Femur (tissue), 1 donor: ENCODE data around the gene LPAR5.

Experiments
- DNase-seq: peaks from one replicate; pipeline ENCODE4 v3.0.0-alpha.2; 2017

LPAR5 gene

DNA sequence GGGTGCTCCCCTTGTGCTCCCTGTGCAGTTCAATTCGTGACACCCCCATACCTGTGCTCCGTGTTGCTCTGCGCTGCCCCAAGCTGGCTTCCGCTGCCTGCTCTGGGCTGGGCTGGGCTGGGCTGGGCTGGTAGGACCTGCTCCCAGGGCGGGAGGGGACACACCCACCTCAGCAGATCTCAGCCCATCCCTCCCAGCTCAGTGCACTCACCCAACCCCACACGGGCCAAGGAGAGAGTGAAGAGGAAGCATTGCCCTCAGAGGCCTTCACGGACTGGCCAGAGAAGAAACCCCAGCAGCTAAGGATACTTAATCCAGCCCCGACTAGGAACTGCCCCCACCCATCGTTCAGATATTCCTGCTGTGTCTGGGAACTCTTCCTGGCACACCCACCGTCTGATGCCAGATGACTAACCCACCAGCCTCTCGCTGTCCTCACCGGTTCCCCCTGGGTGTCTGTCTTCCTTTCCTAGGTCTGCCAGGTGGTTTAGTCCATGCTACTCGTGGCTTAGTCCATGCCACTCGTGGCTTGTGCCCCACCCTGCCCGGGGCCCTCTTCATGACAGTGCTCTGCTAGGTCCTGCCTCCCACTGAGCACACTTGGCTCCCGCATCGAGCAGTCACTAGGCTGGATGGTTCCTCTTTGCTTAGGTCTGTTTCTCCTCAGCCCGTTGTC lies at the start of gene LPAR5:
LPAR5 (minus strand) TSS at position 104 of the 676 bp plus-strand sequence. CDS start 14,711 bp downstream, outside the sequence.
- DNase-seq: no peak

- DNase-seq: no peak
Observed at GRCh38 chr12:6684609-6685008, 48.9 kb upstream of the LPAR5 start.

DNA sequence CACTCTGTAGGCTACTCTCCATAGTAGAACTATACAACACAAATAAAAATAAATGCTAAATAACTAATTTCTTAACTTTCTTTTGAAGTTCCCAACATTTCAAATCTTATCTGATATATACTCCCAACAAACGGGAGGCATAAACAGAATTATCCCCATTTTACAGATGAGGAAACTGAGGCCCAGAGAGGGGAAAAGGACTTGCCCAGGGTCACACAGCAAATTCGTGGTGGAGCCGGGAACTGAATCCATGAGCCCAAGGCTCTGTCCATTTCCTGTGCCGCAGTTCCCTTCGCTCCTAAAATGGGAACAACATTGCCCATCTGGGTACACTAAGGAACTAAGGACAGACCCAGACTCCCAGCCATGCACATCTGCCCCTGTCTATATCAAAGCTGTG lies 41.2 kb upstream of the LPAR5 start:
- DNase-seq: no peak

DNA sequence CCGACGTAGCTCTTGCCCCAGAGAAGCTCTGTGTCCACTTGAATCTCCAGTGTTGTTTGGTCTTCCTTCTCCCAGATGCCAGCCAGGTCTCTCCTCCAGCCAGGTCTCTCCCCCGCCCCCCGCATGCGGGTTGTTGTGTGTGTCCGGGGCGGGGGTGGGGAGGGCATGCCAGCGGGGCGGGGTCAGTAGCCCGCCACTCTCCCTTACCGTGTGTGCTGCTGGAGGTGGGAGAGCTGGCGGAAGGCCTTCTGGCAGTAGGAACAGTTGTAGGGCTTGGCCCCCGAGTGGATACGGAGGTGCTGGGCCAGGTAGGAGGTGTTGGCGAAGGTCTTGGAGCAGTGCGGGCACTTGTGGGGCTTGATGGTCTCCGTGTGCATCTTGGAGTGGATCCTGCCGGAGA lies 36.4 kb upstream of the LPAR5 start:
- DNase-seq: no peak

DNA sequence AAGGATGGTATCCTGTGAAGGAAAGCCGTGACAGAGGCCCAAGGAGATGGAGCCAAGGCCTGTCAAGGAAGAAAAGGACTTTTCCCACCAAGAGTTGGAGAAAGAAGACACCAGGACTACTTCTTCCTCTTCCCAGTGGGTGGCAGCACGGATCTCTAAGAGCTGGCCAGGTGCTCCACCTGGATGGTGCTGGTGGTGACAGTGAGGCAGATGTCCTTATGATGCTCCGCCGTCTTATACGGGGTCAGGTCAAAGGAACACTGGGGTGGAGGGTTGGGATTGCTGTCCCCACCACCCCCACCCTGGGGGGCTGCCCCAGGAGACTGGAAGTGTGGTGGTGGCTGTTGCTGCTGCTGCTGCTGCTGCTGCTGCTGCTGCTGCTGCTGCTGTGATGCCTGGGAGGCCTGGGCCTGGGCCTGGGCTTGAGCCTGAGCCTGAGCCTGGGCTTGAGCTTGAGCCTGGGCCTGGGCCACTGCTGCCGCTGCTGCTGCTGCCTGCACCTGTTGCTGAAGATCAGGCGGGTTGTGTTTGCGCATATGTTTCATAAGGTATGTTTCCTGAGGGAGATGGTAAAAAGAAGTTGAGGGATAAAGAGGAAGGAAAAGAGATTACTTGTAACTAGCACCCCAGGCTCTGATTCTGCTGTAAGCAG lies 31.9 kb upstream of the LPAR5 start:
- DNase-seq: no peak

GRCh38 chr12:6666211-6666610 lies 30.5 kb upstream of the LPAR5 start:
- DNase-seq: no peak

- DNase-seq: no peak
Observed at GRCh38 chr12:6664902-6665301, 29.1 kb upstream of the LPAR5 start.

DNA sequence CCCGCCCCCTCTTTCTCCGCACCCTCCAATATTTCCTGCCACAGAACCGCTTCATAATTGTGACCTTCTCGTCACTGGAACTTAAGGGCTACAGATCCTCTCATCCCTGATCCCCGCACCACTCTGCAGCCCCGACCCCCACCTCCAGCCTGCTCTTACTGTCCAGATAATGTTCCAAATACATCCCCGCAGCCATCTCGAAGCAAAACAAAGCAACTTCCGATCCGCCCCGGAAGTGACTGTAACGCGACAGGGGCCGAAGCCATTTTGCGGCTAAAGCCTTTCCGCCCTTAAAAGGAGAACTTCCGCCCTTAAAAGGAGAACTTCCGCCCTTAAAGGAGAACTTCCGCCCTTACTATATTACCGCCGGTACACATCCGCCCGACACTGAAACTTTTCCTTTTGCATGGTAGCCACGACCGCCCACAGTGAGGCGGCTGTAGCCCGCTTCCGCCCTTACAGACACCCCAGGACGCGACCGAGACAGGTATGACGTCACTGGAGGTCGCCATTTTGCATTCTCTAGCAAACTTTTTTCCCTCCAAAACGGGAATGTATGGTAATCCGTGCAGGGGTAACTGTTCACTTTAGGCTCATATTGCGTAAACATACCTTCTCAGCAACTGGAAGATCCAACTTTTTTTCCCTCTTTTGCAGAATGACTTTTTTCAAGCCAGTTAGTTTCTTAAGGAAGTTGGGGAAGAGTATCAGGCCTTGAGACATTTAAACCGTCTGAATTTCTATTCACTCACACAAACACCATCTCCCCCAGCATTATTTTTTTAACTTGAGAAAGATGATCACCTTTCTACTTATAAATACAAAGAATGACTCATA lies 27.4 kb upstream of the LPAR5 start, which contains the start of gene ING4:
ING4 (minus strand) TSS at position 214 of the 837 bp plus-strand sequence; CDS start at position 196, 18 bp downstream.
- peak; percentile 99 for DNase-seq

- no peak for DNase-seq
Observed at GRCh38 chr12:6662602-6662905, 26.8 kb upstream of the LPAR5 start.

DNA sequence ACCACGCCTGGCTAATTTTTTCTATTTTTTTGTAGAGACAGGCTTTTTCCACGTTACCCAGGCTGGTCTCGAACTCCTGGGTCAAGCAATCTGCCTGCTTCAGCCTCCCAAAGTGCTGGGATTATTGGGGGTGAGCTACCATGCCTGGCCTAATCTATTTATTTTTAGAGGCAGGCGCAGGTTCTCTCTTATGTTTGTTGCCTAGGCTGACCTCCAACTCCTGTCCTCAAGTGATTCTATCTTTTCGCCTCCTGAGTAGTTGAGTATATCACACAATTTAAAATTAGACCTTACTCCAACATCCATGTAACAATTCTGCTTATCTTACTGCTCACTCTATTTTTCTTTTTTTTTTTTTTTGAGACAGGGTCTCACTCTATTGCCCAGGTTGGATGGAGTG lies 18.2 kb upstream of the LPAR5 start:
- no peak for DNase-seq

- DNase-seq: no peak
Observed at GRCh38 chr12:6653342-6653741, 17.6 kb upstream of the LPAR5 start.

- no peak for DNase-seq
Observed at GRCh38 chr12:6652391-6652790, 16.6 kb upstream of the LPAR5 start.

DNA sequence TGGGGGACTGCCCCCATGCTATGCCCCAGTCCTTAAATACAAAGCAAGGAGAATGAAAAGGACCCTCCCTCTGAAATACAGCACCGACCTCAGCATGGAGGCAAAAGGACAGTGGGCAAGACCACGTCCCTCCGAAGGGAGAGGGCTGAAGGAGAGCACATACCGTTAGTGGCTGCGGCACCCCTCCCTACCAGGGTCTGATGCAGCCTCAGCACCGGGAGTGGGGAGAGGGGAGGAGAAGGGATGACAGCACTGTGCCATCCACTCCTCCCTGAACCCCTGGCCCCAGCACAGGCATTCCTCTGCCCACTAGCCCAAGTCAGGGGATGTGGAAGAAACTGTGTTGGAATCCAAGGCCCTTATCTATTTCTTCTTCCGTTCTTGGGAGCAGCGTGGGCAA lies 15.1 kb upstream of the LPAR5 start:
- DNase-seq: no peak

DNA sequence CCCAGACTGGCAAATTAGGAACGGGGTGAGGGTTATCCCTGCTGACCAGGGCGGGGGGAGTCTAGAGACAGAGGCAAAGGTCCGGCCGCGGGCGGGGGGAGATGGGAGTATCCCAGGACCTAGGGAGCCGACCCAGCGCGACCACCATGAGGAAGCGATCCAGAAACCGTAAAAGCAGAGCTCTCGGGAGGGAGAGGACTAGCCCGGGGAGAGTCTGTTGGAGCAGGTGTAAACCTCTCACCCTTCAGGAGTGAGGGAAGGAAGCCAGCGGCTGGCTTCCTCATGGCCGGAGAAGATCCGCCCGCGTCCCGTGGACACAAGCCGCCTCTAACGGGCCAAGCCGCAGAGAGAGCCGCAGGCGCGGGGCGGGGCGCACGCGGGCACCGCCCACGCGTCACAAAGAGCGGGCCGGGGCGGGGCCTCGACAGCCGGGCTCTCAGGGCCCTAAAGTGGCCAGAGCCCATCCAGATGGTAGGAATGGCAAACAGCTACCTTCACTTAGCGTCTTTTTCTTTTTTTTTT lies 11.4 kb upstream of the LPAR5 start, which contains the start of gene ACRBP:
ACRBP (minus strand) TSS at position 350 of the 522 bp plus-strand sequence; CDS start at position 284, 66 bp downstream.
- peak; percentile 76 for DNase-seq

DNA sequence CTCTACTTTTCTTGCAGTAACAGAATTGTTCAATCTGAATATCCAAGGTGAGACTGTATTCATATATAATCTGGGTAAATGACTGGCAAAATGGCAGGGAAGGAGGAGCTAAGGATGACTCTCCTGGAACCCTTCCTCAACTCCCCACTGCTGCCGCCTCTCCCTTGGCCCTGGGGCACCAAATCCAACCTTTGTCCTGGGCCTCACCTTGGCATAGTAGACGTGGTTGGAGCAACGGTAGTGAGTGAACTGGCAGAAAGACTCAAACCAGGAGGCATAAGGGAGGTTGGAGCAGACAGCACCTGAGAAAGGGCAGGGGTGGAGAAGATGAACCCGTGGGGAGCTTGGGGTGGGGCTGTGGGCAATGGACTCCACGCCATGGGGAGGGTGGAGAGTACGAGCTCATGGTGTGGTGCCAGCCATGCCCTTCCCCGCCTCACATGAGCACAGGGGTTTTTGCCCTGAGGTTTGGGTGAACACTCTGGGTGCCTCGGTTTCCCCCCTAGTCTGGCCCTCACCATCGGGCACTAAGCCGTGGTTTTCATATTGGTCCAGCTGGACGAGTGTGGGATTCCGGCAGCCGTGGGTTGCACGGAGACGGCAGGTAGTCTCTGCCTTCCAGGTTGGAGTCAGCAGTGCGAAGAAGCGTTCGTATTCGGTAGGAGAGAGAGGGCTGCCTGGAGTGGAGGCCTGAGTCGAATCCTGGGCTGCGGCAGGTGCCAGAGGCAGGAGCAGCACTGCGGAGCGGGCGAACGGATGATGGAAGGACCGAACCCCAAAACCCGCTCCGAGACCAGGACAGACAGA lies 10.7 kb upstream of the LPAR5 start:
- no peak for DNase-seq

DNA sequence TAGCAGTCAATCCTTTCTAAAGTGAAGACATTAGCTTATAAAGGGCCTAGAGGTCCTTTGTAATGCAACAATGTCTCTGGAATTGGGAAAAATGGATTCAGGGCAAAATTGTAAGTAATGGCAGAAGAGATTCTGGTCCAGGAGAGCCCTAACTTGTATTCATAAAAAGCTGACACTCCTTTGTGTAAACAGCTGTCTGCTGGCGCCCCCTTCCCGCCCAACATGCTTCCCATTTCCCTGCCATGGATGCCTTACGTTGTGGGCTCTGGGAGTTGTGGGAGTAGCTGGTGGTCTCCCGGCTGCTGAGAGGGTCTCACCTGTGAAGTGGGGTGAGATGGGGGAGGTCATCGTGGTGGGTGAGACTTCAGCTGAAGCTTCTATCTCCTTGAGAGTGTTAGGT lies 9.1 kb upstream of the LPAR5 start:
- DNase-seq: peak; percentile 61

DNA sequence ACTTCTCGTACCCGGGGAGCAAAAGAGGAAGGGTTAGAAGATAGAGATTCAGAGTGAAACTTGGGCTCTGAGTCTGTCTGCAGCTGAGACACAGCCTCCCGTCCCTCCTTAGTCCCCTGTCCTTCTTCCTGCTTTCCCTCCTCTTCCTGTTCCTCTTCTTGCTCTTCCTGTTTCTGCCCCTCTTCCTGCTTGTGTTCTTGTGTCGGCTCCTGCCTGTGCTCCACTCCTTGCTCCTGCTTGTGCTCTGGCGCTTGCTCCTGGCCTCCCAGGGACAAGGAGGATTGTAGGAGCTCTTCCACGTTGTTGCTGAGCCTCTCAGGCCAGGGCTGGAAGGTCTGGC lies 8.5 kb upstream of the LPAR5 start:
- DNase-seq: no peak

GRCh38 chr12:6643569-6644256 lies 8.0 kb upstream of the LPAR5 start:
- no peak for DNase-seq

DNA sequence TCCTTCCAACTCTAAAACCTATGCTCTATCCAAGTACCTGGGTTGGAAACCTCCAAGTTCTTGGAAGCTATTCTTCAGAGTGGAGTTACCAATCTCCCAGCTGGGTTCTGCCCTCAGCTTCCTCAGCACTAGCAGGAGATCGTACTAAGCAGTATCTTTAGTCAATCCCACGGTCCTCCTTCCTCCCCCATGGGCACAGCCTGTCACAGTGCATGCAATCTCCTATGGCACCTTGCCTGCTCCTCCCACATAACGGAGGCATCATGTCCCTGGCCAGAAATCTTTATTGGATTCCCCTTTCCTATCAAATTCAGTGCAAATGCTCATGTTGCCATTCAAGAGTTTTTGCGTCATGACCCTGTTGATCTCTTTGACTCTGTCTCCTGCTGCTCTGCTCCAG lies 5.4 kb upstream of the LPAR5 start:
- no peak for DNase-seq

DNA sequence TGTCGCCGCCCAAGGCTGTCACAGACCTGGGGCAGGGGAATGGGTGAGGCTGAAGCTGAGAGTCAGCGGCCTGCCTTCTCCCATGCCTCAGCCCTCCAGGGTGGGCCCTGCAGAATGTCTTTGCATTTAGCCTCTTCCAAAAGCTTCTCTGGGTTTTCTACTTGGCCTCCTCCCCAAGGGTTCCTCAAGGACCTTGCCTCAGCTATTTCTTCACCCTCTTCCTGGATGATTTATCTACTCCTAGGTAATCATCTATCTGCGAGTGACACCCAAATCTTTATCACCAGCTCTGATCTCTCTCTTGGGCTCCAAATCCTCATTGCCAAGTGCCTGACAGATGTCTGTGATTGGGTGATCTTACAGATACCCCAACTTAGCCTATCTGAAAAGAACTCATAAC lies 4.7 kb upstream of the LPAR5 start:
- DNase-seq: no peak

DNA sequence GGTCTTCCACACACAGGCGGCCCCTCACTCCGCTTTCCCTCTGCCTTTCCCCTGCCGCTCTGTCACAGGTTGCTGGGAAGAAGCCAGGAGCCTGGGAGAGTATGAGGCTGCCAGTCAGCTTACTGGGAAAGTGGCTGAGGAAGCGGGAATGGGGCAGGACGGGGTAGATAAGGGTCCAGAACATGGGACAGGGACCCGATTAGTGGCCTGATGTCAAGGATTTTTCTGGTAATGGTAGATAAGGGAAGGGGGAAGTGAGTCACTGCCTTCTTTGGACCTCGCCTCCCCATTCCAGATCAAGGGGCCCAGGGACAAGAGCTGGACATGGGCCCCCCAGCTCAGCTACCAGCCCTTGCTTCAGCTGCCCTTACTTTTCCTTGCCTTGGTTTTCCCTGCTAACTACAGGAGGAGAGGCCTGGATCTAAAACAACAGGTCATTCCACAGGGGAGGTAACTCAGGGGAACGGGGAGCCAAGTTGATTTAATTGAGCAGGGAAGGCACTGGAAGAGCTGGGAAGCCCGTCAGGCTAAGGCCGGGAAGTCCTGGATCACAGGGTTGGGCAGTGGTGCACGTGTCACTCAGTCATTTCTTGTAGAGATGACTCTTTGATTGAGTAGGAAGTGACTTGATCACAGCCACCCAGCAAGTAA lies 3.5 kb upstream of the LPAR5 start:
- DNase-seq: no peak

DNA sequence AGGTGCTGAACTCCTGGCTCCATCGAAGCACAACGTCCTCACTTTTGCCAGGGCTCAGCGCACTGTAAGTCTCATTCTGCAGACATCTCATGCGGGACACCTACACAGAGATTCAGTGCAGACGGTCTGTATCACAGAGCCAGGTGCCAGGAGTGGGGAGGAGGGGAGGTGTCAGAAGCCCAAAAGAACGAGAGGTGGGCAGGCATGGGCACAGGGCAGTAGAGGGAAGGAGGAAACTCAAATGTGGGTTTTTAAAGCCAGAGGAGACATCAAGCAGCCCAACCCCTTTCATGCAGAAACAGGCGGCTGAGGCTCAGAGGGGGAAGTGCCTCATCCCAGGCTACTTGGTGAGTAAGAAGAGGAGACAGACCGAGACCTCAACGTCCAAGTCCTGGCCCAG lies 2.5 kb upstream of the LPAR5 start:
- DNase-seq: no peak
